Measurements from ENCODE around the gene AEBP1.
A peak's percentile ranks its signal among the peaks of the same experiment; 100 is the strongest.

- TF ChIP-seq POLR2A (IDR thresholded peaks at IDR 0.05; ENCODE audit: low read depth) = peak; percentile 69
- TF ChIP-seq, protein P1, sequence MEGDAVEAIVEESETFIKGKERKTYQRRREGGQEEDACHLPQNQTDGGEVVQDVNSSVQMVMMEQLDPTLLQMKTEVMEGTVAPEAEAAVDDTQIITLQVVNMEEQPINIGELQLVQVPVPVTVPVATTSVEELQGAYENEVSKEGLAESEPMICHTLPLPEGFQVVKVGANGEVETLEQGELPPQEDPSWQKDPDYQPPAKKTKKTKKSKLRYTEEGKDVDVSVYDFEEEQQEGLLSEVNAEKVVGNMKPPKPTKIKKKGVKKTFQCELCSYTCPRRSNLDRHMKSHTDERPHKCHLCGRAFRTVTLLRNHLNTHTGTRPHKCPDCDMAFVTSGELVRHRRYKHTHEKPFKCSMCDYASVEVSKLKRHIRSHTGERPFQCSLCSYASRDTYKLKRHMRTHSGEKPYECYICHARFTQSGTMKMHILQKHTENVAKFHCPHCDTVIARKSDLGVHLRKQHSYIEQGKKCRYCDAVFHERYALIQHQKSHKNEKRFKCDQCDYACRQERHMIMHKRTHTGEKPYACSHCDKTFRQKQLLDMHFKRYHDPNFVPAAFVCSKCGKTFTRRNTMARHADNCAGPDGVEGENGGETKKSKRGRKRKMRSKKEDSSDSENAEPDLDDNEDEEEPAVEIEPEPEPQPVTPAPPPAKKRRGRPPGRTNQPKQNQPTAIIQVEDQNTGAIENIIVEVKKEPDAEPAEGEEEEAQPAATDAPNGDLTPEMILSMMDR (IDR thresholded peaks at IDR 0.05) = peak in 1 of 3 experiments; percentile 2
- peak; percentile 77 to 79 for TF ChIP-seq POLR2AphosphoS5 (IDR thresholded peaks at IDR 0.05)
Measured at GRCh38 chr7:44082541-44083207, 21.5 kb upstream of the AEBP1 start.

Data from esophagus muscularis mucosa (tissue), 3 donors.